HG03460 (cell line): ENCODE measurements around the gene DHRS7C.

Experiments
- ATAC-seq: cut with Tn5 transposase; IDR thresholded peaks from one replicate; pipeline ENCODE4 v1.9.1; 2021; ENCODE audit not compliant: unreplicated experiment

Gene DHRS7C

GRCh38 chr17:9790889-9791876 lies at the start of gene DHRS7C:
Gene DHRS7C (minus strand): TSS chr17:9791592. CDS start chr17:9791284, 308 bp downstream.
- ATAC-seq, result no peak

GRCh38 chr17:9839433-9839832 lies 48.0 kb upstream of the DHRS7C start:
- ATAC-seq, result no peak

- no peak for ATAC-seq
Observed at GRCh38 chr17:9837551-9838471, 46.4 kb upstream of the DHRS7C start.

GRCh38 chr17:9833922-9834321 lies 42.5 kb upstream of the DHRS7C start:
- no peak for ATAC-seq

GRCh38 chr17:9830711-9831110 lies 39.3 kb upstream of the DHRS7C start:
- ATAC-seq, result no peak

- ATAC-seq, result no peak
Observed at GRCh38 chr17:9829343-9829742, 38.0 kb upstream of the DHRS7C start.

GRCh38 chr17:9828296-9829295 lies 37.2 kb upstream of the DHRS7C start:
- ATAC-seq, result no peak

- ATAC-seq, result no peak
Observed at GRCh38 chr17:9825641-9826150, 34.3 kb upstream of the DHRS7C start, which contains the start of gene GLP2R. Gene GLP2R (plus strand): TSS chr17:9825924. CDS start chr17:9826064, 140 bp downstream.

DNA sequence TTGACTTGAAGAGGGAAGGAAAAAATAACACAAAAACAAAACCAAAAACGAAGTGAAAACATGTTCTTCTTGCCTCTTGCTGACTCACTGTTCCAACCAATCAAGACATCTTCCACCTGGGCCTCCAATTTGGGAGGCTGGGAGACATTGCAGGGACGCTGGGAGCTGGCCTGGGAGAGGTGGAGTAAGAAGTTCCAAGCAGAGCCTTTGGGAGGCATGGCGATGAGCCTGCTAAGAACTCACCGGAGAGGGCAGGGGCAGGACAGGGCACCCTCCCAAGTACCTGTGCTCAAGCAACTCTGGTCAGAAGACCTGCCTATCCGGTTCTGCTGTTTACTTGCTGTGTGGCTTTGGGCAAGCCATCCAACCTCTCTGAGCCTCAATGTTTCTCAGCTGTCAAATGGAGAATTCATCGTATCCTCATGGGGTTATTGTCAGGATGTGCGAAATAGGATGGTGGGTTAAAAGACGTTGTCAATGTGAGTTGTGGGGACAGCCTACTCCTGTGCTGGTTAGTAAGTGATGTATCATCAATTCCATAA lies 33.5 kb upstream of the DHRS7C start:
- no peak for ATAC-seq

DNA sequence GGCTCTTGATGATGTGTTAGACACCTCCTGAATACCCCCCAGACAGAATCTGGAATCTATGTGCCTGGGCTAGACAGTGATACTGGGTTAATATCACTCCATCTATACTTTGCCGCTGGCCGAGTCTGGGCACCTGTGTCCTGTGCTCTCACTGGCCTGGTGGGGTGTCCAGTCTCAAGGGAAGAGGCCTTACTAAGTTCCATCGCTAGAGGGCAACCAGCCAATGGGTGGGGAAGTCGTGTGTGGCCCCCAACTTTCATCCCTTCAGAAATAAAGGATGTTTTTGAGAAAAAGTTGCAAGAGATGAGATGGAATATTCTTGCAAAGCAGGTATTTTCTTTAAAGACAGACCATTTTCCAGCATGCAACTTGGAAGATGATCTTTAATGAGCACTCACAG lies 32.7 kb upstream of the DHRS7C start:
- ATAC-seq, result no peak

GRCh38 chr17:9821921-9822320 lies 30.5 kb upstream of the DHRS7C start, which contains the start of gene GSG1L2:
Gene GSG1L2 (minus strand): TSS chr17:9822079. CDS start chr17:9822071, 8 bp downstream.
- ATAC-seq, result no peak

DNA sequence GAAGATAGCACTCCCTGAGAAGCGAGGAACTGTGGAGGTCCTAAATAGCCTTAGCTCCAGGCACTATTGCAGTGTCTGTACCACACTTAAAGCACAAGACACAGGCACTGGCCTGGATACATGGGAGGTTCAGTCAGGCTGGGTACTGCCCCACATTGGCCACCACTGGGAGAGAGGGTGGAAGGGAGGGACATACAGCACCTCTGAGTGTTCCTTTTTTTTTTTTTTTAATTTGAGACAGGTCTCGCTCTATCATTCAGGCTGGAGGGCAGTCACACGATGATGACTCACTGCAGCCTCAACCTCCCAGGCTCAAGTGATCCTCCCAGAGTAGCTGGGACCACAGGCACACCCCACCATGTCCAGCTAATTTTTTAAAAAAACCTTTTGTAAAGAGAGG lies 29.1 kb upstream of the DHRS7C start:
- ATAC-seq, result no peak

- ATAC-seq, result no peak
Observed at GRCh38 chr17:9818760-9819159, 27.4 kb upstream of the DHRS7C start.

DNA sequence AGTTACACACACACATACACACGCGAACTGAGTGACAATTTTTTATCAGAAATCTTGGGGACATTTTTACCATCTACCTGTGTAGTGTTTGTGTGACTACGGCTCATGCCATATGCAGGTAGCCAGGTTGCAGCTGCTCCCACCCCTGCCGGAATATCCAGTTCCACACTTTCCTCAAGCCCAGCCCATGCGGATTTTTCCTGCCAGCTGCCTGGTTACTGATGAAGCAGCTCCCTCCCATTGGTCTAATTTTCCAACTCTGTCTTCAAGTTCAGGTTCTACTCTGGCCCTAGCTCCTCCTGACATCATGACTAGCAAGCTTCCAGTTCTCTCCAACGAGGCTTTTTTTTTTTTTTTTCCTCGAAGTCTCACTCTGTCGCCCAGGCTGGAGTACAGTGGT lies 25.7 kb upstream of the DHRS7C start:
- ATAC-seq, result no peak

DNA sequence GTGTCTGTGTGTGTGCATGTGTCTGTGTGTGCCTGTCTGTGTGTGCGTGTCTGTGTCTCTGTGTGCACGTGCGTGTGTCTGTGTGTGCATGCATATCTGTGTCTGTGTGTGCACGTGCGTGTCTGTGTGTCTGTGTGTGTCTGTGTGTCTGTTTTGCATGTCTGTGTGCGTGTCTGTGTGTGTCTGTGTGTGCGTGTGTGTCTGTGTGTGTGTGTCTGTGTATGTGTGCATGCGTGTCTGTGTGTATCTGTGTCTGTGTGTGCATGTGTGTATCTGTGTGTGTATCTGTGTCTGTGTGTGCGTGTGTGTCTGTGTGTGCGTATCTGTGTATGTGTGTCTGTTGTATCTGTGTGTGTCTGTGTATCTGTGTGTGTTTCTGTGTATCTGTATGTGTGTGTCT lies 25.1 kb upstream of the DHRS7C start:
- ATAC-seq, result no peak

DNA sequence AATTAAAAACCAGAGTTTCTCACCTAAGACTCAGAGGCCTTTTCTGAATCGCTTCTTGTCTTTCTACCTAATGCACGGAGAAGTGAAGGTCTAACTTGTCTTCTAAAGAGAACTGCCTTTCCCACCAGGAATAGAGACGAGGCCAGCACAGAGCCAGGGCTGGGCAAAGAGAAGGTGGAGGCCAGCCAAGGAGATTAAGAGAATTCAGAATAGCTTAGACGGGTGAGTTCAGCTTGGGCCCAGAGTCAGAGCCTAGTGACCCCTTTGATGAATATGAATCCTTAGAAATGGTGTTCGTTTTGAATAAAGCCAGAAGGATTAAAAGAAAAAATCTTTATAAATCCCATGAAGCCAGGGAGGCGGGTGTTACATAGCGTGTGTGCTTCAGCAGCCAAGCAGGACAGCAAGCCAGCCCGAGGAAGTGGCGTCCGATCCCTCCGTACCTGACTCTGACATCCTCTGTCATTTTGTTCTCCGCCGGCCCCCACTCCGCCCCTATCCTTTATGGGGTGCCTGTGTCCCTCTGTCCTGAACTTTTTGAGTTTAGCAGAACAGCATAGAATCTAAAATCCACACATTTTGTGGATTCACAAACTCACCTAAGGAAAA lies 23.0 kb upstream of the DHRS7C start:
- no peak for ATAC-seq

GRCh38 chr17:9813166-9813565 lies 21.8 kb upstream of the DHRS7C start:
- no peak for ATAC-seq

GRCh38 chr17:9811537-9811936 lies 20.1 kb upstream of the DHRS7C start:
- no peak for ATAC-seq

GRCh38 chr17:9811086-9811485 lies 19.7 kb upstream of the DHRS7C start:
- ATAC-seq, result no peak
